ENCODE results near the gene GGTLC2.
A peak's percentile ranks its signal among the peaks of the same experiment; 100 is the strongest.
"Not testable (repeated sequence)": the region's sequence is repeated elsewhere in the genome, so short reads cannot be mapped to it uniquely, and the experiment has no call there.

GGTLC2 gene

DNA sequence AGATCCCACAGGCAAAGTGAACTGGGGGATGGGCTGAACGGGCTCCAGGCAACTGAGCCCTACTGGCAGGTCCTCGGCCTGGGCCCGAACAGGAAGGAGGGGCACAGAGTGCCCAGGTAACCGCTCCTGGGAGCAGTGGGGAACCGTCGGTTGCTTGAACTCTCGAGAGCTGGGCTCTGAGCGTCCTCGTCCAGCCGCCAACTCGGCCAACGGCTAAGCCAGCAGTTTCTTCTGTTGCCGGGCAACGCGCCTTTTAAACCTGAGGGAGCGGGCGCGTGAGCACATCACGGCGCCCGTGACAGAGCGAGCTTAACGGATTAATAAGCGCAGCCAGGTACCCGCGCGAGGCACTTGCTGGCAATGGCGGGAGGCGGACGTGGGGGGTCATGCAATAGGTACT is at the start of gene GGTLC2:
TSS of gene GGTLC2 (plus strand) at position 301 of the 400 bp plus-strand sequence. CDS start 1,732 bp downstream, outside the sequence.
- not testable (repeated sequence) for DNase-seq

- DNase-seq = no peak
These were observed 49.2 kb upstream of the GGTLC2 start for GRCh38 chr22:22595001-22595835.

GRCh38 chr22:22598144-22598543 is 46.3 kb upstream of the GGTLC2 start:
- DNase-seq = peak; percentile 15

GRCh38 chr22:22599248-22599647 is 45.2 kb upstream of the GGTLC2 start:
- no peak for DNase-seq

- DNase-seq = no peak
These were observed 43.7 kb upstream of the GGTLC2 start for GRCh38 chr22:22600531-22601261.

DNA sequence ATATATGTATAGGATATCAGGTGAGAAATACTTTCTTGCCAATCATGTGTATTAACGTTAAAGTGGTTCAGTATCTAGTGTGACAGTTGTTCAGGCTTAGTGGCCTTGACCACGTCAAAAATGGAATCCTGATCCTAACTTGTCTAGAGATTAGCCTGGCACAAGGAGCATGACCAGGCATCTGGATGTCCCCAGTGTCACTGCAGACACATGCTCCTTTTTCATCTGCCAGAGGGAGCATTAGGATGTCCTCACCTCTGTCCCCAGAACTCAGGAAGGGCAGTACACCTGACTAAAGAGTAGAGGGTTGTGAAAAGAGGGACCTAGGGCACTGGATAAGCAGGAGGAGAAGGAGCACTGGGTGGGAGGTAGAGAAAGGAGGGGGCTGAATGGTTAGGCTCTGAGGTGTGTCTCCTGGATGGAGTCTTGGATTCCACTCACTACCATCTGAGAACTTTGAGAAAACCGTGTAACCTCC is 40.9 kb upstream of the GGTLC2 start:
- no peak for DNase-seq

DNA sequence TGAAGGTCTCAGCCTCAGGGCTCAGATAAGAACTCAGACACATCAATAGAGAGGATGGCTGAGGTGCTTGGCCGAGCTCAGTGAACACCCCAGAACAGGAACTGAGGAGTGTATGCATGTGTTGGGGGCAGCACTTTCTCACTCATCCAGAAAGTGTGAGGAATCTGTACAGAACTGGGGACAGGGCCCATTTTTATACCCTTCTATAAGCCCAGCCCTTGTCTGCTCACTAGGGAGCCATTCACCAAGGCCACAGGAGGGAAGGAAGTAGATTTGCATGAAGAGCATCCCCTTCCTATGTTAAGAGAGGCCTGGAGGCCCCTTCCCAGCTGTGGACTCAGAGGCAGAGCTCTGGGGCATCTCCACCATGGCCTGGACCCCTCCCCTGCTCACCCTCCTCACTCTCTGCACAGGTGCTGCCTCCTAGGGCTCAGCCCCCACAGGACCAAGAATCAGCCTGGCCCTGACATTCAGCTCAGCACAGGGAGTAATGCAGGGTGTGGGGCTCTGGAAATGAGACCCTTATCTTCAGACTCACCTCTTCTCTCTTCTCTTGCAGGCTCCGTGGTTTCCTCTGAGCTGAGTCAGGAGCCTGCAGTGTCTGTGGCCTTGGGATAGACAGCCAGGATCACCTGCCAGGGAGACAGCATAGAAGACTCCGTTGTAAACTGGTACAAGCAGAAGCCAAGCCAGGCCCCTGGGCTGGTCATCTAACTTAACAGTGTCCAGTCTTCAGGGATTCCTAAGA is 39.9 kb upstream of the GGTLC2 start:
- DNase-seq = no peak

- peak; percentile 41 for DNase-seq
These were observed 39.4 kb upstream of the GGTLC2 start for GRCh38 chr22:22605074-22605404.

DNA sequence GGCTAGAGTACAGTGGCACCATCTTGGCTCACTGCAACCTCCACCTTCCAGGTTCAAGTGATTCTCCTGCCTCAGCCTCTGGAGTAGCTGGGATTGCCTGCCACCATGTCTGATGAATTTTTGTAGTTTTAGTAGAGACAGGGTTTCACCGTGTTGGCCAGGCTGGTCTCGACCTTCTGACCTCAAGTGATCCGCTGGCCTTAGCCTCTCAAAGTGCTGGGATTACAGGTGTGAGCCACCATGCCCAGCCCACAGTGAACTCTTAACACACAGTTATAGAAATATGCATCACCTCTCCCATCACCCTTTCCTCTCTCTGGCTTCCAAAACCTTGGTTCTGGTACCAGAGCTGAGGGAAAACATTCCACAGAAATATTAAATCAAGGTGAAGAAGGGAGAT is 36.4 kb upstream of the GGTLC2 start:
- not testable (repeated sequence) for DNase-seq

DNA sequence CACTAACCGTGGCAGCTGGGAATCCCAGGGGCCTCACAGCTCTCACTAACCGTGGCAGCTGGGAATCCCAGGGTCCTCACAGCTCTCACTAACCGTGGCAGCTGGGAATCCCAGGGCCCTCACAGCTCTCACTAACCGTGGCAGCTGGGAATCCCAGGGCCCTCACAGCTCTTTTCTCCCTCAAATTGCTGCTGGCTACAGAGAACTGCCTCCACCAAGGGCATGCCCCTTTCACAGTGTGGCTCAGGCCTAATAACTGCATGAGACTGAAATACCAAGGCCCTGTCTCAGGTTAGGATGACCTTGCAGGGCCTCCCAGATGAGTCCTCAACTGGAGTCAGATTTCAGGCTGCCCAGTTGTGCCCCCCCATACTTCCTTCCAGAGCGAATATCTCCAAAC is 35.1 kb upstream of the GGTLC2 start:
- no peak for DNase-seq

- no peak for DNase-seq
These were observed 31.9 kb upstream of the GGTLC2 start for GRCh38 chr22:22612516-22612915.

GRCh38 chr22:22614065-22614464 is 30.3 kb upstream of the GGTLC2 start:
- no peak for DNase-seq

- no peak for DNase-seq
These were observed 27.8 kb upstream of the GGTLC2 start for GRCh38 chr22:22616636-22617035.

DNA sequence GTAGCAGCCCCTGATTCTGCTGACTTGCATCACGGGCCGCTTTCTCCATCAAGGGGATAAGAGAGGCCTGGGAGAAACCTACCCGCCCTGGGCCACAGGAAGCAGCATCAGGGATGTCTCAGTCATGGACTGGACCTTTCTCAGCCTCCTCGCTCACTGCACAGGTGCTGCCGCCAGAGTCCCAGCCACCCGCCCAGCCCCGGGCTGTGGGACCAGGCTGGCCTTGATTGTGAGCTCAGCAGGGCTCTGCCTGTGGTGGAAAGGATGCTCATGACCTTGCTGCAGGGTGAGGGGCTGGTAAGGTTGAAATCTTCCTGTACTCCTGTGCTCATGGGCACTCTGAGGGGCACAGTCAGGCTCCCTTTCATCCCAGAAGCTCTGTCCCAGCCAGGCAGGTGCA is 26.0 kb upstream of the GGTLC2 start:
- DNase-seq = no peak

- DNase-seq = no peak
These were observed 25.5 kb upstream of the GGTLC2 start for GRCh38 chr22:22618923-22619322.

DNA sequence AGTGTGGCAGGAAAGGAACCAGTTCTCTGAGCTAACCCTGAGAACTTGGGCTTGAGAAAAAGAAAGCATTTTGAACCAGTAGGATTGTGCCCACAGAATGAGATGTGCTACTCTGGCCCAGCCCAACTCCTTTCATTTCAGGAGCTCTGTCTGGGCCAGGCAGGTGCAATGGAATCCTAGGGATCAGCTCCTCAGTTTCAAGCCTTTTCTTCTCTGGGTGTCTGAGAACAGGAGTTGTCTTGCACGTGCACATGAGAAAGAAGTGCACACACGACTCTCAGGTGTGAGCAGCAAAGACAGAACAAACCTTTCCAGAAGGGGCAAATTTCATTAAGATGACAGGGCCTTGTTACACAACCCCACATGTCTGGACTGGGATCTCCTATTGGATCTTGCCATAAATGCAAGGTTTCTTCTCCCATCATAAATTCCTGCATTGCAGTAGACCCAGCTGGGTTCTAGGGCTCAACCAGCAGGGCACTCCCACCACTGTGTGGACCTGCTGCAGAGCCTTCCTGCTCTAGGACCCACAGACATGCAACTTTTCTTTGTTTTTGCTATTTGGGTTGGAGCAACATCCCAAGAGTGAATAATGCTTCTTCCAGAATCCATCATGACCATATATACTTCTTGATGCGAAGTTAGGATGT is 24.5 kb upstream of the GGTLC2 start:
- no peak for DNase-seq

GRCh38 chr22:22628546-22629495 is 15.6 kb upstream of the GGTLC2 start:
- not testable (repeated sequence) for DNase-seq

DNA sequence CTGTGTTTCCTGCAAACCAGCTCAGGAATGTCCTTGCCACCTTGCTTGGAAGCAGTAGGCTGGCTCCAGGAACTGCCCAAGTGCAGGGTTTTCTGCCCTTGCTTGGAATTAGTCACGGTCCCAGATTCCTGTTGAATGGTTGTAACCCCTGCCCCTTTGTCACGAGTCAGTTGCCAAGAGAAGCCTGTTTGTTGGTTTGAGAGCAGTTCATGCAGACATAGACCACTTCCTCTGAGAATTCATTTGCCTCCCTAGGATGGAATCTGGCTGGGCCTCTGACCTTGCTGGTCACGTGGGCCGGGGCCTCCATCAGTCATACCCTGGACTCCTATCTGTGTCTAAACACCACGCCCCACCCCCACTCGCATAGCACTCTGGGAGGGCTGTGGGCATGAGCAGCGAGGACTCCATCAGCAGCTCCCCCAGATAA is 13.2 kb upstream of the GGTLC2 start:
- not testable (repeated sequence) for DNase-seq

DNA sequence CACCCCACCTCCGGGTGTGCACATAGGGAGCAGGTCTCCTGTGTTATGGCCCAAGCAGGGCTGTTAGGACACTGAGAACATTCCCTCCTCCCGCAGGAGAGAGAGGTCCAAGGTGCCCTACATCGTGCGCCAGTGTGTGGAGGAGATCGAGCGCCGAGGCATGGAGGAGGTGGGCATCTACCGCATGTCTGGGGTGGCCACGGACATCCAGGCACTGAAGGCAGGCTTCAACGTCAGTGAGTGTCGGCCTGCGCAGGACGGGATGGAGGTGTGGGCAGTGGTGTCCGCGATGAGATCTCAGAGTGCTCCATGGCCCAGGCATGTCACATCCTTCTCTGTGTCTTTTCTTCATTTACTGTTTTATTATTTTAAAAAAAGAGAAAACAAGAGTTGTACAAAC is 12.2 kb upstream of the GGTLC2 start:
- not testable (repeated sequence) for DNase-seq

DNA sequence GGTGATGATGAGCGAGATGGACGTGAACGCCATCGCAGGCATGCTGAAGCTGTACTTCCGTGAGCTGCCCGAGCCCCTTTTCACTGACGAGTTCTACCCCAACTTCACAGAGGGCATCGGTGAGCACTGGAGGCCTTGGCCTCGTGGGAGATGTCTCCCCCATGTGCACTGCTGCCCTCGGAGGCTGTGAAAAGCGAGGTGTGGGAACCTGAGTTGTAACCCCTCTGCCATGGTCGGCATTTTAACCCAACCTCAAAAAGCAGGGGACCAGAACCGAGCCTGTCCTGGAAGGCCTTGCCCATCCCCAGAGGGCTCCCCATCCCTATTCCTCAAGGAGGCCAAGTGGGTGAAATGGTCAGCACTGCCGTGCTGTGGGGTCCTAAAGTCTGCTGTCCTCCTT is 10.9 kb upstream of the GGTLC2 start:
- DNase-seq = not testable (repeated sequence)

- DNase-seq = peak; percentile 34
These were observed 8.2 kb upstream of the GGTLC2 start for GRCh38 chr22:22636260-22636659.

GRCh38 chr22:22638313-22638712 is 6.1 kb upstream of the GGTLC2 start:
- DNase-seq = not testable (repeated sequence)
